ENCODE data around the gene HYPK. TPM values are rescaled to one million over a fixed set of nuclear protein-coding genes. Genes with fewer than 3 reads are reported as not detected.

The HYPK gene
- total RNA-seq, 1 experiment from 2014 or later = 20.6 TPM

GRCh38 chr15:43795197-43795596 is 5.2 kb upstream of the HYPK start:
- no peaks in the 10 kb centered on the region for H3K9me2 ChIP-seq (ENCODE audit: insufficient read depth)
- BruUV-seq (replicated peaks) = no TSS peak
- H3K27ac ChIP-seq (ENCODE audit: low read depth, low read length) = no peak overlapping the region
- H2AFZ ChIP-seq (ENCODE audit: low read depth, low read length, poor library complexity, severe bottlenecking) = no peak overlapping the region
- H3K36me3 ChIP-seq (ENCODE audit: control insufficient read depth in 1 of 2, insufficient read depth in 2 of 2, low read length in 2 of 2) = peaks cover 31 to 40% of the 10 kb centered on the region in 2 experiments
- peaks cover 37% of the 10 kb centered on the region for H3K79me2 ChIP-seq (ENCODE audit: insufficient read depth, low read length)
- CTCF ChIA-PET = interaction anchor here (0.6 to 1.7 kb wide), 2 partner anchors 18 kb away, joined by 3 to 12 read pairs; partner anchors contain the start of gene ELL3
- H3K27me3 ChIP-seq (ENCODE audit: insufficient read depth, low read length) = no peaks in the 10 kb centered on the region
- RAD21 ChIA-PET (ENCODE audit: low non-redundant PET in 1 of 2, low total read pairs in 2 of 2, uncharacterized antibody in 2 of 2, unreplicated experiment in 2 of 2) = no interaction called here
- H3K4me1 ChIP-seq (ENCODE audit: control insufficient read depth in 1 of 2, insufficient read depth in 2 of 2, low read length in 2 of 2) = peaks cover 15 to 30% of the 10 kb centered on the region in 2 experiments
- no peaks in the 10 kb centered on the region for H3K9me3 ChIP-seq (ENCODE audit: control insufficient read depth in 1 of 2, insufficient read depth in 1 of 2, low read depth in 1 of 2, low read length in 2 of 2)
- H3K4me3 ChIP-seq (replicated peaks in 1 of 2; ENCODE audit: low read depth in 1 of 2, low read length in 2 of 2) = no peak overlapping the region
- no peak overlapping the region for H3K9ac ChIP-seq (ENCODE audit: low read length)
- no peak for ATAC-seq
- no peak overlapping the region for H3K4me2 ChIP-seq (ENCODE audit: low read length)
- DNase-seq (ENCODE audit: low read depth, low spot score) = no peak
- no peaks in the 10 kb centered on the region for H4K20me1 ChIP-seq (ENCODE audit: insufficient read depth)
- intact Hi-C loops (cut with micrococcal nuclease) = no loop called here
- TF ChIP-seq ELF1 (IDR thresholded peaks at IDR 0.05; ENCODE audit: borderline replicate concordance, low read depth) (no peak), FOSL1 (IDR thresholded peaks at IDR 0.05; ENCODE audit: low read depth) (no peak), EGR1 (IDR thresholded peaks at IDR 0.05; ENCODE audit: low read depth) (no peak), EZH2phosphoT487 (IDR thresholded peaks at IDR 0.05; ENCODE audit: borderline replicate concordance) (no peak), CBX3 (IDR thresholded peaks at IDR 0.05; ENCODE audit: low read depth) (no peak), SRF (IDR thresholded peaks at IDR 0.05; ENCODE audit: low read depth) (no peak), TCF7L2 (IDR thresholded peaks at IDR 0.05; ENCODE audit: borderline replicate concordance, extremely low read depth, insufficient read depth, insufficient read length) (no peak), EZH2 (IDR thresholded peaks at IDR 0.05) (no peak), ZNF274 (IDR thresholded peaks at IDR 0.05; ENCODE audit: low read depth, low read length) (no peak), JUND (IDR thresholded peaks at IDR 0.05) (no peak), POLR2AphosphoS5 (IDR thresholded peaks at IDR 0.05; ENCODE audit: low read depth, low read length) (no peak)
- POLR2A ChIA-PET = interaction anchor here (1.3 kb wide), 1 partner anchor 19 kb away, joined by 3 read pairs; the partner anchor contains the start of gene ELL3

GRCh38 chr15:43795997-43796396 is 4.4 kb upstream of the HYPK start:
- H3K9me2 ChIP-seq (ENCODE audit: insufficient read depth) = no peaks in the 10 kb centered on the region
- peaks cover 43% of the 10 kb centered on the region for H3K79me2 ChIP-seq (ENCODE audit: insufficient read depth, low read length)
- intact Hi-C loops (cut with micrococcal nuclease) = no loop called here
- no peak for DNase-seq (ENCODE audit: low read depth, low spot score)
- no peak overlapping the region for H3K4me2 ChIP-seq (ENCODE audit: low read length)
- no TSS peak for BruUV-seq (replicated peaks)
- H3K4me1 ChIP-seq (ENCODE audit: control insufficient read depth in 1 of 2, insufficient read depth in 2 of 2, low read length in 2 of 2) = peaks cover 16 to 32% of the 10 kb centered on the region in 2 experiments
- no peaks in the 10 kb centered on the region for H3K27me3 ChIP-seq (ENCODE audit: insufficient read depth, low read length)
- no peak overlapping the region for H3K4me3 ChIP-seq (replicated peaks in 1 of 2; ENCODE audit: low read depth in 1 of 2, low read length in 2 of 2)
- H3K9me3 ChIP-seq (ENCODE audit: control insufficient read depth in 1 of 2, insufficient read depth in 1 of 2, low read depth in 1 of 2, low read length in 2 of 2) = no peaks in the 10 kb centered on the region
- no peak overlapping the region for H3K9ac ChIP-seq (ENCODE audit: low read length)
- CTCF ChIA-PET = interaction anchor here (1.7 kb wide), 1 partner anchor 19 kb away, joined by 12 read pairs; the partner anchor contains the start of gene ELL3
- POLR2A ChIA-PET = interaction anchor here (1.3 kb wide), 1 partner anchor 20 kb away, joined by 3 read pairs; the partner anchor contains the start of gene ELL3
- no peak for ATAC-seq
- no peak overlapping the region for H3K27ac ChIP-seq (ENCODE audit: low read depth, low read length)
- H4K20me1 ChIP-seq (ENCODE audit: insufficient read depth) = no peaks in the 10 kb centered on the region
- H2AFZ ChIP-seq (ENCODE audit: low read depth, low read length, poor library complexity, severe bottlenecking) = no peak overlapping the region
- H3K36me3 ChIP-seq (ENCODE audit: control insufficient read depth in 1 of 2, insufficient read depth in 2 of 2, low read length in 2 of 2) = peaks cover 31 to 40% of the 10 kb centered on the region in 2 experiments
- RAD21 ChIA-PET (ENCODE audit: low non-redundant PET in 1 of 2, low total read pairs in 2 of 2, uncharacterized antibody in 2 of 2, unreplicated experiment in 2 of 2) = no interaction called here
- no peak for TF ChIP-seq POLR2AphosphoS5 (IDR thresholded peaks at IDR 0.05; ENCODE audit: low read depth, low read length)
- TF ChIP-seq EZH2phosphoT487 (IDR thresholded peaks at IDR 0.05; ENCODE audit: borderline replicate concordance) = no peak
- no peak for TF ChIP-seq ZNF274 (IDR thresholded peaks at IDR 0.05; ENCODE audit: low read depth, low read length)
- no peak for TF ChIP-seq JUND (IDR thresholded peaks at IDR 0.05)
- TF ChIP-seq EZH2 (IDR thresholded peaks at IDR 0.05) = no peak
- TF ChIP-seq ZFX (IDR thresholded peaks at IDR 0.05) = no peak
- TF ChIP-seq SP1 (IDR thresholded peaks at IDR 0.05; ENCODE audit: low read depth) = no peak
- TF ChIP-seq RAD21 (IDR thresholded peaks at IDR 0.05; ENCODE audit: low read depth) = no peak
- TF ChIP-seq ATF3 (IDR thresholded peaks at IDR 0.05) = no peak
- TF ChIP-seq CBX3 (IDR thresholded peaks at IDR 0.05; ENCODE audit: low read depth) = no peak
- TF ChIP-seq FOSL1 (IDR thresholded peaks at IDR 0.05; ENCODE audit: low read depth) = no peak
- TF ChIP-seq TCF7L2 (IDR thresholded peaks at IDR 0.05; ENCODE audit: borderline replicate concordance, extremely low read depth, insufficient read depth, insufficient read length) = no peak
- no peak for TF ChIP-seq CEBPB (IDR thresholded peaks at IDR 0.05; ENCODE audit: low read depth)
- TF ChIP-seq ZBTB33 (IDR thresholded peaks at IDR 0.05; ENCODE audit: extremely low read depth, insufficient replicate concordance, low read length) = no peak
- no peak for TF ChIP-seq POLR2A (IDR thresholded peaks at IDR 0.05; ENCODE audit: borderline replicate concordance, extremely low read depth, insufficient read depth, insufficient read length)

All from HCT116 (cell line).